ENCODE data around the gene RAB3A. TPM values are rescaled to one million over a fixed set of nuclear protein-coding genes. Genes with fewer than 3 reads are reported as not detected.
A peak's percentile ranks its signal among the peaks of the same experiment; 100 is the strongest.

The RAB3A gene
- polyA plus RNA-seq, 4 donors = 0.81 to 6.0 (median 1.9) TPM

DNA sequence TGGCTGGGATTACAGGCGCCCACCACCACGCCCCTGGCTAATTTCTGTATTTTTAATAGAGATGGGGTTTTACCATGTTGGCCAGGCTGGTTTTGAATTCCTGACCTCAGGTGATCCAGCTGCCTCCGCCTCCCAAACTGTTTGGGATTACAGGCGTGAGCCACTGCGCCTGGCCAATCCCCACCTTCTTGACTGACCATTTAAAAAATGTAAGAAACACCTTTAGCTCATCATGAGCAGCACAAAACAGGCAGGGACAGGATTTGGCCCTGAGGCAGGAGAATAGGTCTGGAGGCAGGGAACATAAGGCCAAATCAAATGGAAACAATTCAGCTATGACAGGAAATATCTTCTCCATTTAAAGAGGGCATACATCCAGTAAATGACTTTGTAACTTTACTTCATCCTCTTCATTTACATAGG lies 12.2 kb downstream of the RAB3A start:
- no peak for DNase-seq
- FAIRE-seq = no peak

DNA sequence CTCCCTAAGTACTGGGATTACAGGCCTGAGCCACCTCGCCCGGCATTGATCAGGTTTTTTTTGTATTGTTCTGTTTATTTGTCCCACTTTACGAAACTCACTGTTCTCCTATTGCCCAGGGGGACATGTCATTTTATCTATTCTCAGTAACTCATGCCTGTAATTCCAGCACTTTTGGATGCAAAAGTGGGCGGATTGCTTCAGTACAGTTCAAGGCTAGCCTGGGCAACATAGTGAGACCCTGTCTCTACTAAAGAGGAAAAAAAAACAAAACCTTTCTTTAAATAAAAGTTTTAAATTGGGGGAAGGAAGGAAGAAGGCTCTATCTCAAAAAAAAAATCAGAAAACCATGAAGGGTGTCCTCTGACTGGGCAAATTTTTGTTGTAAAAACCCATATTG lies 13.6 kb downstream of the RAB3A start:
- Histone ChIP-seq H3K27ac (ENCODE audit: low read depth in 1 of 3, low read length in 2 of 3) (no peak overlapping the region), H3K36me3 (ENCODE audit: control insufficient read depth in 3 of 3, insufficient read depth in 2 of 3, low read depth in 1 of 3, low read length in 3 of 3) (peaks cover 0 to 5% (median 0%) of the 10 kb centered on the region in 3 donors), H3K4me1 (ENCODE audit: control insufficient read depth in 3 of 3, insufficient read depth in 2 of 3, low read depth in 1 of 3, low read length in 2 of 3) (peaks cover 3 to 20% (median 9%) of the 10 kb centered on the region in 3 donors), H3K4me3 (ENCODE audit: low read depth in 1 of 3, low read length in 3 of 3) (no peak overlapping the region), H3K9me3 (ENCODE audit: control insufficient read depth in 2 of 2, insufficient read depth in 1 of 2, low read depth in 1 of 2, low read length in 1 of 2) (no peaks in the 10 kb centered on the region), H3K27me3 (ENCODE audit: control insufficient read depth in 3 of 3, insufficient read depth in 3 of 3, low read length in 3 of 3) (no peaks in the 10 kb centered on the region)
- FAIRE-seq = no peak
- no peak for DNase-seq
- WGBS, 3 donors = 93 to 94% (median 94%) methylated on average over 4 of the region's 4 CpGs

More for the DNA sequence above, 12.2 kb downstream of the RAB3A start:
- 67 to 78% (median 74%) methylated on average over 5 of the region's 5 CpGs for WGBS, 3 donors
- H3K4me3 ChIP-seq (ENCODE audit: low read depth in 1 of 3, low read length in 3 of 3) = peak overlapping the region in 1 of 3 donors; percentile 63
- peaks cover 0 to 16% (median 3%) of the 10 kb centered on the region in 3 donors for H3K36me3 ChIP-seq (ENCODE audit: control insufficient read depth in 3 of 3, insufficient read depth in 2 of 3, low read depth in 1 of 3, low read length in 3 of 3)
- peak overlapping the region; percentile 87 to 95 (median 91) for H3K27ac ChIP-seq (ENCODE audit: low read depth in 1 of 3, low read length in 2 of 3)
- H3K27me3 ChIP-seq (ENCODE audit: control insufficient read depth in 3 of 3, insufficient read depth in 3 of 3, low read length in 3 of 3) = no peaks in the 10 kb centered on the region
- peaks cover 3 to 20% (median 9%) of the 10 kb centered on the region in 3 donors for H3K4me1 ChIP-seq (ENCODE audit: control insufficient read depth in 3 of 3, insufficient read depth in 2 of 3, low read depth in 1 of 3, low read length in 2 of 3)
- no peaks in the 10 kb centered on the region for H3K9me3 ChIP-seq (ENCODE audit: control insufficient read depth in 2 of 2, insufficient read depth in 1 of 2, low read depth in 1 of 2, low read length in 1 of 2)

DNA sequence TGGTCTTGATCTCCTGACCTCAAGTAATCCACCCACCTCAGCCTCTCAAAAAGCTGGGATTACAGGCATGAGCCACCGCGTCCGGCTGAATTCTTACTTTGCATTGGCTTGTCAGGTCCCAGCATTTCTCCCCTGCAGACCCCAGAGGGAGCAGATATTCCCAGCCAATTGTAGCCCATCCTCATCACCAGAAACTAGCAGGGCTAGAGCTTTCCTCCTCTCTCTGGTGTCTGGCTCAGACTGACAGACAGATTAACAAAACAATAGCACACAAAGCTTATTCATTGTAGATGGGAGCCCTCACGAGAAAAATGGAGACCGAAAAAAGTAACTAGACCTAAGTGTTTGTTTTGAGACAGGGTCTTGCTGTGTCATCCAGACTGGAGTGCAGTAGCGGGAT lies 18.3 kb downstream of the RAB3A start:
- no peaks in the 10 kb centered on the region for H3K4me1 ChIP-seq (ENCODE audit: control insufficient read depth in 3 of 3, insufficient read depth in 2 of 3, low read depth in 1 of 3, low read length in 2 of 3)
- FAIRE-seq (no peak), DNase-seq (no peak)
- no peaks in the 10 kb centered on the region for H3K36me3 ChIP-seq (ENCODE audit: control insufficient read depth in 3 of 3, insufficient read depth in 2 of 3, low read depth in 1 of 3, low read length in 3 of 3)
- H3K27ac ChIP-seq (ENCODE audit: low read depth in 1 of 3, low read length in 2 of 3) = no peak overlapping the region
- WGBS, 3 donors = 66 to 89% (median 87%) methylated on average over 6 of the region's 6 CpGs
- H3K9me3 ChIP-seq (ENCODE audit: control insufficient read depth in 2 of 2, insufficient read depth in 1 of 2, low read depth in 1 of 2, low read length in 1 of 2) = no peaks in the 10 kb centered on the region
- H3K4me3 ChIP-seq (ENCODE audit: low read depth in 1 of 3, low read length in 3 of 3) = no peak overlapping the region
- H3K27me3 ChIP-seq (ENCODE audit: control insufficient read depth in 3 of 3, insufficient read depth in 3 of 3, low read length in 3 of 3) = no peaks in the 10 kb centered on the region

- DNase-seq (peak; percentile 41 to 58), FAIRE-seq (no peak)
- H3K27me3 ChIP-seq (ENCODE audit: control insufficient read depth in 3 of 3, insufficient read depth in 3 of 3, low read length in 3 of 3) = no peaks in the 10 kb centered on the region
- H3K4me3 ChIP-seq (ENCODE audit: low read depth in 1 of 3, low read length in 3 of 3) = no peak overlapping the region
- H3K36me3 ChIP-seq (ENCODE audit: control insufficient read depth in 3 of 3, insufficient read depth in 2 of 3, low read depth in 1 of 3, low read length in 3 of 3) = peaks cover 0 to 8% (median 0%) of the 10 kb centered on the region in 3 donors
- H3K9me3 ChIP-seq (ENCODE audit: control insufficient read depth in 2 of 2, insufficient read depth in 1 of 2, low read depth in 1 of 2, low read length in 1 of 2) = no peaks in the 10 kb centered on the region
- H3K27ac ChIP-seq (ENCODE audit: low read depth in 1 of 3, low read length in 2 of 3) = no peak overlapping the region
- H3K4me1 ChIP-seq (ENCODE audit: control insufficient read depth in 3 of 3, insufficient read depth in 2 of 3, low read depth in 1 of 3, low read length in 2 of 3) = no peaks in the 10 kb centered on the region
These were observed 20.3 kb downstream of the RAB3A start for GRCh38 chr19:18183529-18183928.

DNA sequence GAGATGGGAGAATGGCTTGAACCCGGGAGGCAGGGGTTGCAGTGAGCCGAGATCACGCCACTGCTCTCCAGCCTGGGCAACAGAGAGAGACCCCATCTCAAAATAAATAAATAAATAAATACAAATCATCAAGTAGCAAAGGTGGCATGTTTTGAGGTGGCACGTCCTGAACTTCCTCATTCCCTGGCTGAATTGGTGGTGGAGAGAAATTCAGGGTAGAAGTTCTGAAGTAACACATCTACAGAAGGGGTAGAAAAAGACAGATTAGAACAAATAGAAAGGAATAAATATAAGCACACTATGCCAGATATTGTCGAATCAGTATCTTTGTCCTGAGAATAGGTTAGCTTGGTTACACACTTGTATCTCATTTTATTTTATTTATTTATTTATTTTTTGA lies 23.9 kb downstream of the RAB3A start:
- no peaks in the 10 kb centered on the region for H3K9me3 ChIP-seq (ENCODE audit: control insufficient read depth in 2 of 2, insufficient read depth in 1 of 2, low read depth in 1 of 2, low read length in 1 of 2)
- no peak for DNase-seq
- no peaks in the 10 kb centered on the region for H3K27me3 ChIP-seq (ENCODE audit: control insufficient read depth in 3 of 3, insufficient read depth in 3 of 3, low read length in 3 of 3)
- H3K36me3 ChIP-seq (ENCODE audit: control insufficient read depth in 3 of 3, insufficient read depth in 2 of 3, low read depth in 1 of 3, low read length in 3 of 3) = peaks cover 0 to 40% (median 4%) of the 10 kb centered on the region in 3 donors
- WGBS, 3 donors = 81 to 89% (median 86%) methylated on average over 5 of the region's 5 CpGs
- peaks cover 0 to 10% (median 0%) of the 10 kb centered on the region in 3 donors for H3K4me1 ChIP-seq (ENCODE audit: control insufficient read depth in 3 of 3, insufficient read depth in 2 of 3, low read depth in 1 of 3, low read length in 2 of 3)
- FAIRE-seq = no peak
- no peak overlapping the region for H3K4me3 ChIP-seq (ENCODE audit: low read depth in 1 of 3, low read length in 3 of 3)
- no peak overlapping the region for H3K27ac ChIP-seq (ENCODE audit: low read depth in 1 of 3, low read length in 2 of 3)

GRCh38 chr19:18176367-18177310 lies 27.2 kb downstream of the RAB3A start:
- FAIRE-seq = no peak
- Histone ChIP-seq H3K4me1 (ENCODE audit: control insufficient read depth in 3 of 3, insufficient read depth in 2 of 3, low read depth in 1 of 3, low read length in 2 of 3) (peaks cover 0 to 31% (median 0%) of the 10 kb centered on the region in 3 donors), H3K27ac (ENCODE audit: low read depth in 1 of 3, low read length in 2 of 3) (no peak overlapping the region), H3K9me3 (ENCODE audit: control insufficient read depth in 2 of 2, insufficient read depth in 1 of 2, low read depth in 1 of 2, low read length in 1 of 2) (no peaks in the 10 kb centered on the region), H3K36me3 (ENCODE audit: control insufficient read depth in 3 of 3, insufficient read depth in 2 of 3, low read depth in 1 of 3, low read length in 3 of 3) (peaks cover 0 to 58% (median 4%) of the 10 kb centered on the region in 3 donors), H3K27me3 (ENCODE audit: control insufficient read depth in 3 of 3, insufficient read depth in 3 of 3, low read length in 3 of 3) (no peaks in the 10 kb centered on the region), H3K4me3 (ENCODE audit: low read depth in 1 of 3, low read length in 3 of 3) (no peak overlapping the region)
- no peak for DNase-seq
- 76 to 90% (median 85%) methylated on average over 19 of the region's 19 CpGs for WGBS, 3 donors

DNA sequence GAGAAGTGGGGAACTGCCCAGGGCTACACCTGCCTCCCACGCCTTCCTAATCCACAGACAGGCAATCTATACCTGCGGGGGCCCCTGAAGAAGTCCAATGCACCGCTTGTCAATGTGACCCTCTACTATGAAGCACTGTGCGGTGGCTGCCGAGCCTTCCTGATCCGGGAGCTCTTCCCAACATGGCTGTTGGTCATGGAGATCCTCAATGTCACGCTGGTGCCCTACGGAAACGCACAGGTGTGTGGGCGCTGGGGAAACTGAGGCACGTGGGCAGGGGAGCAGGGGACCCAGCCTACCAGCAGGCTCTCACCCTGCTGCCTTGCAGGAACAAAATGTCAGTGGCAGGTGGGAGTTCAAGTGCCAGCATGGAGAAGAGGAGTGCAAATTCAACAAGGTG lies 28.9 kb downstream of the RAB3A start:
- DNase-seq (no peak), FAIRE-seq (no peak)
- Histone ChIP-seq H3K9me3 (ENCODE audit: control insufficient read depth in 2 of 2, insufficient read depth in 1 of 2, low read depth in 1 of 2, low read length in 1 of 2) (no peaks in the 10 kb centered on the region), H3K27me3 (ENCODE audit: control insufficient read depth in 3 of 3, insufficient read depth in 3 of 3, low read length in 3 of 3) (no peaks in the 10 kb centered on the region), H3K4me1 (ENCODE audit: control insufficient read depth in 3 of 3, insufficient read depth in 2 of 3, low read depth in 1 of 3, low read length in 2 of 3) (peaks cover 0 to 31% (median 0%) of the 10 kb centered on the region in 3 donors), H3K27ac (ENCODE audit: low read depth in 1 of 3, low read length in 2 of 3) (peak overlapping the region in 1 of 3 donors; percentile 77), H3K36me3 (ENCODE audit: control insufficient read depth in 3 of 3, insufficient read depth in 2 of 3, low read depth in 1 of 3, low read length in 3 of 3) (peaks cover 0 to 75% (median 4%) of the 10 kb centered on the region in 3 donors), H3K4me3 (ENCODE audit: low read depth in 1 of 3, low read length in 3 of 3) (peak overlapping the region in 1 of 3 donors; percentile 91)
- 47 to 72% (median 67%) methylated on average over 11 of the region's 11 CpGs for WGBS, 3 donors

- Histone ChIP-seq H3K9me3 (ENCODE audit: control insufficient read depth in 2 of 2, insufficient read depth in 1 of 2, low read depth in 1 of 2, low read length in 1 of 2) (no peaks in the 10 kb centered on the region), H3K36me3 (ENCODE audit: control insufficient read depth in 3 of 3, insufficient read depth in 2 of 3, low read depth in 1 of 3, low read length in 3 of 3) (peaks cover 3 to 81% (median 4%) of the 10 kb centered on the region in 3 donors), H3K4me1 (ENCODE audit: control insufficient read depth in 3 of 3, insufficient read depth in 2 of 3, low read depth in 1 of 3, low read length in 2 of 3) (peaks cover 0 to 31% (median 0%) of the 10 kb centered on the region in 3 donors), H3K27me3 (ENCODE audit: control insufficient read depth in 3 of 3, insufficient read depth in 3 of 3, low read length in 3 of 3) (no peaks in the 10 kb centered on the region), H3K27ac (ENCODE audit: low read depth in 1 of 3, low read length in 2 of 3) (peak within 1 kb of the TSS; percentile 46 to 91 (median 77)), H3K4me3 (ENCODE audit: low read depth in 1 of 3, low read length in 3 of 3) (peak within 1 kb of the TSS; percentile 64 to 91 (median 64))
- WGBS, 3 donors = 1% methylated on average over 39 to 47 of the region's 47 CpGs
- peak; percentile 79 to 97 for DNase-seq
- FAIRE-seq = no peak
These were observed 30.1 kb downstream of the RAB3A start, which contains the start of gene IFI30 for GRCh38 chr19:18173572-18174288. Gene IFI30 (plus strand): TSS chr19:18173813. CDS start chr19:18173842, 29 bp downstream.

All from small intestine (tissue), 7 donors.